Spleen (tissue), 11 donors: ENCODE results near the gene ARHGEF18. TPM values are rescaled to one million over a fixed set of nuclear protein-coding genes. Genes with fewer than 3 reads are reported as not detected.
"Not testable (repeated sequence)": the region's sequence is repeated elsewhere in the genome, so short reads cannot be mapped to it uniquely, and the experiment has no call there.

ENCODE experiments used
- DNase-seq: peaks from one replicate; pipeline ENCODE4 v3.0.0-alpha.2; 2020
- H3K27ac ChIP-seq, 8 donors: fragments of 200-600 bp; sonication (generic) in 7 of 8; 1 replicate in 4 of 8; 2 replicates in 4 of 8; pipeline versions ENCODE4 v1.5.0 to v1.8.0; 2016 to 2021; ENCODE audit warnings: inconsistent platforms in 4 of 8, mild to moderate bottlenecking in 4 of 8, moderate library complexity in 1 of 8
- H3K27me3 ChIP-seq, 7 donors: fragments of 200-600 bp; sonication (generic) in 6 of 7; replicated peaks in 1 of 7; 1 replicate in 4 of 7; 2 replicates in 3 of 7; pipeline versions ENCODE4 v1.5.0 to v1.8.0; 2016 to 2021; ENCODE audit warnings: inconsistent platforms in 3 of 7, mild to moderate bottlenecking in 1 of 7
- H3K36me3 ChIP-seq, 6 donors: fragments of 200-600 bp; sonication (generic) in 5 of 6; 1 replicate in 4 of 6; 2 replicates in 2 of 6; pipeline versions ENCODE4 v1.5.0 to v1.8.0; 2016 to 2021; ENCODE audit warnings: inconsistent platforms in 2 of 6
- H3K4me1 ChIP-seq, 6 donors: fragments of 200-600 bp; sonication (generic) in 5 of 6; 1 replicate in 3 of 6; 2 replicates in 3 of 6; pipeline versions ENCODE4 v1.5.0 to v1.8.0; 2016 to 2021; ENCODE audit warnings: inconsistent platforms in 3 of 6
- H3K4me3 ChIP-seq, 8 donors: fragments of 200-600 bp; sonication (generic) in 7 of 8; 1 replicate in 4 of 8; 2 replicates in 4 of 8; pipeline versions ENCODE4 v1.5.0 to v1.8.0; 2016 to 2021; ENCODE audit warnings: inconsistent platforms in 4 of 8, mild to moderate bottlenecking in 4 of 8, moderate library complexity in 2 of 8
- H3K9me3 ChIP-seq, 8 donors: fragments of 200-600 bp; sonication (generic) in 7 of 8; 1 replicate in 4 of 8; 2 replicates in 4 of 8; pipeline versions ENCODE4 v1.5.0 to v1.8.0; 2016 to 2021; ENCODE audit warnings: inconsistent platforms in 4 of 8
- POLR2A ChIP-seq, 3 donors: fragments of 450-650 bp; IDR thresholded peaks; one replicate each; pipeline ENCODE4 v1.5.1; 2017; ENCODE audit warnings: antibody characterized with exemption in 3 of 3, mild to moderate bottlenecking in 1 of 3
- POLR2AphosphoS5 ChIP-seq, 3 donors: sonication (generic); formaldehyde crosslinking; IDR thresholded peaks; one replicate each; pipeline ENCODE4 v1.5.1; 2017; ENCODE audit warnings: antibody characterized with exemption in 3 of 3
- WGBS, 5 donors: extraction: QIAGEN DNeasy Blood & Tissue Kit in 3 of 5; methylation state at CpG; one replicate each; pipeline versions ENCODE4 v1.1.5 to v1.1.7; 2013 to 2018; 5-methylcytosine and 5-hydroxymethylcytosine counted together
- intact Hi-C: fragments of 100-400 bp; cut with DNase I; formaldehyde crosslinking; loops from one replicate; pipeline ENCODE4 v1.15.0; 2023; ENCODE audit warnings: low total_unique reads
- polyA plus RNA-seq, 3 donors: library from polyadenylated mRNA; stranded (reverse); fragments of 200-250 nt; gene quantifications; one replicate each; pipeline ENCODE4 v1.2.1, GENCODE V29; 2013
- total RNA-seq, 7 donors: library from RNA; depleted of rRNA in 3 of 7; stranded (reverse); fragments of >200 nt in 3 of 7; fragmentation: NEBNext Ultra II Directional in 4 of 7; extraction: Animal tissue kit (Norgen Biotek cat#: 25700) in 4 of 7; gene quantifications; one replicate each; pipeline versions ENCODE4 v1.1.0 to v1.2.1, GENCODE V29; 2016 to 2021
- TF ChIP-seq, protein P1 (sequence below), 11 experiments: fragments of 200-600 bp in 7 of 11; fragments of 450-650 bp in 4 of 11; sonication (generic) in 4 of 11; IDR thresholded peaks in 8 of 11; conservative IDR thresholded peaks in 3 of 11; 1 replicate in 7 of 11; 2 replicates in 4 of 11; pipeline versions ENCODE4 v1.4.0 to v1.8.0; 2016 to 2021; ENCODE audit warnings: antibody characterized with exemption in 11 of 11, inconsistent platforms in 4 of 11, mild to moderate bottlenecking in 1 of 11
- donor health status: healthy with polysubstance abuse.
- donor health status: DM: no; HTN: no; CAD: no; lungs with moderate emphysema.
- donor health status: DM: no; HTN: no; CAD: no.
- donor health status: Bipolar disorder and iron deficiency.
- donor health status: healthy.
- donor health status: DM: no; HTN: no; CAD: no.
- donor health status: DM: yes; HTN: yes; CAD: no.

Gene ARHGEF18
- total and polyA plus RNA-seq, 10 donors, result 24.3 to 79.8 (median 67.7) TPM

DNA sequence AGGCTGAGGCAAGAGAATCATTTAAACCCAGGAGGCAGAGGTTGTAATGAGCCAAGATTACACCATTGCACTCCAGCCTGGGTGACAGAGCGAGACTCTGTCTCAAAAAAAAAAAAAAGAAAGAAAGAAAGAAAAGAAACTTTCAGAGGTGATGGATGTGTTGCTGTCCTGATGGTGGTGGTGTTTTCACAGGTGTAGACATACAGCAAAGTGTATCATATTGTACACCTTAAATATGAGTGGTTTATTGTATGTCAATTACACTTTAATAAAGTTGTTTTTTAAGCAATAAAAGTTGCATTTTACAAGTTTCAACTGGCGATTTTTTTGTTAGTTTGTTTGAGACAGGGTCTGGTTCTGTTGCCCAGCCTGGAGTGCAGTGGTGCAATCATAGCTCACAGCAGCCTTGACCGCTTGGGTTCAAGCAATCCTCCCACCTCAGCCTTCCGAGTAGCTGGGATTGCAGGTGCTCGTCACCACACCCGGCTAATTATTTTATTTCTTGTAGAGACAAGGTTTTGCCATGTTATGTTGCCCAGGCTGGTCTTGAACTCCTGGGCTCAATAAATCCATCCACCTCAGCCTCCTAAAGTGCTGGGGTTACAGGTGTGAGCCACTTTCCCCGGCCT, 41.0 kb upstream of the ARHGEF18 start:
- intact Hi-C loops, result no loop called here
- no peaks in the 10 kb centered on the region for H3K27me3 ChIP-seq

DNA sequence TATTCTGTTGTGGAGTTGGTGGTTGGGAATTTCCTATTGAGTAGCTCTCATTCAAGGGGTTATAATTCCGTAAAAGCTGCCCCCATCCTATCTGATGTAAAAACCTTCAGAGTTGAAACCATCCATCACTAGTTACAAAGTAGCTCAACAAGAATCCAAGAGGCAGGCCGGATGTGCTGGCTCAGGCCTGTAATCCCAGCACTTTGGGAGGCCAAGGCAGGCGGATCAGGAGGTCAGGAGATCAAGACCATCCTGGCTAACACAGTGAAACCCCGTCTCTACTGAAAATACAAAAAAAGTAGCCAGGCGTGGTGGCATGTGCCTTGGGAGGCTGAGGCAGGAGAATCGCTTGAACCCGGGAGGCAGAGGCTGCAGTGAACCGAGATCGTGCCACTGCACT, 40.4 kb upstream of the ARHGEF18 start:
- intact Hi-C loops, H3K9me3 ChIP-seq, H3K27me3 ChIP-seq, H3K36me3 ChIP-seq, H3K4me3 ChIP-seq: not testable (repeated sequence)
- TF ChIP-seq POLR2AphosphoS5 (IDR thresholded peaks at IDR 0.05), result peak in 2 of 3 donors; percentile 61 to 68
- DNase-seq, result peak; percentile 49
- H3K4me1 ChIP-seq, result peaks cover 0 to 48% (median 10%) of the 10 kb centered on the region in 6 donors
- H3K27ac ChIP-seq, result peak overlapping the region in 6 of 8 donors; percentile 12 to 71 (median 51)
- WGBS, 5 donors, result 66 to 79% (median 71%) methylated on average over 9 of the region's 9 CpGs

More for the DNA sequence above, 41.0 kb upstream of the ARHGEF18 start:
- Histone ChIP-seq H3K4me3 (no peak overlapping the region), H3K27ac (peak overlapping the region in 6 of 8 donors; percentile 12 to 71 (median 55)), H3K4me1 (peaks cover 0 to 44% (median 10%) of the 10 kb centered on the region in 6 donors), H3K36me3 (no peaks in the 10 kb centered on the region), H3K9me3 (no peaks in the 10 kb centered on the region)
- peak; percentile 13 for DNase-seq
- TF ChIP-seq POLR2AphosphoS5 (IDR thresholded peaks at IDR 0.05) (no peak), POLR2A (IDR thresholded peaks at IDR 0.05) (no peak)
- TF ChIP-seq, protein P1, sequence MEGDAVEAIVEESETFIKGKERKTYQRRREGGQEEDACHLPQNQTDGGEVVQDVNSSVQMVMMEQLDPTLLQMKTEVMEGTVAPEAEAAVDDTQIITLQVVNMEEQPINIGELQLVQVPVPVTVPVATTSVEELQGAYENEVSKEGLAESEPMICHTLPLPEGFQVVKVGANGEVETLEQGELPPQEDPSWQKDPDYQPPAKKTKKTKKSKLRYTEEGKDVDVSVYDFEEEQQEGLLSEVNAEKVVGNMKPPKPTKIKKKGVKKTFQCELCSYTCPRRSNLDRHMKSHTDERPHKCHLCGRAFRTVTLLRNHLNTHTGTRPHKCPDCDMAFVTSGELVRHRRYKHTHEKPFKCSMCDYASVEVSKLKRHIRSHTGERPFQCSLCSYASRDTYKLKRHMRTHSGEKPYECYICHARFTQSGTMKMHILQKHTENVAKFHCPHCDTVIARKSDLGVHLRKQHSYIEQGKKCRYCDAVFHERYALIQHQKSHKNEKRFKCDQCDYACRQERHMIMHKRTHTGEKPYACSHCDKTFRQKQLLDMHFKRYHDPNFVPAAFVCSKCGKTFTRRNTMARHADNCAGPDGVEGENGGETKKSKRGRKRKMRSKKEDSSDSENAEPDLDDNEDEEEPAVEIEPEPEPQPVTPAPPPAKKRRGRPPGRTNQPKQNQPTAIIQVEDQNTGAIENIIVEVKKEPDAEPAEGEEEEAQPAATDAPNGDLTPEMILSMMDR (IDR thresholded peaks at IDR 0.05 in 8 of 11, conservative IDR thresholded peaks at IDR 0.05 in 3 of 11), result no peak
- WGBS, 5 donors, result 73 to 88% (median 85%) methylated on average over 7 of the region's 7 CpGs

DNA sequence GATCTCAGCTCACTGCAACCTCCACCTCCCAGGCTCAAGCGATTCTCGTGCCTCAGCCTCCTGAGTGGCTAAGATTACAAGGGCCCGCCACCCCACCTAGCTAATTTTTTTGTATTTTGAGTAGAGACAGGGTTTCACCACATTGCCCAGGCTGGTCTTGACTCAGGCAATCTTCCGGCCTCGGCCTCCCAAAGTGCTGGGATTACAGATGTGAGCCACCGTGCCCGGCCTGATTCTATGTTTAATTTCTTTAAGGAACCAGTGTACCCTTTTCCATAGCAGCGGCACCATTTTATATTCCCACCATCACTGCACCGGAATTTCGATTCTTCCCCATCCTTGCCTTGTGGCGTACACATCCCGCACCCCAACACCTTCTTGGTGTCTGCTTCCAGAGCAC, 36.8 kb upstream of the ARHGEF18 start:
- TF ChIP-seq, protein P1 (IDR thresholded peaks at IDR 0.05 in 8 of 11, conservative IDR thresholded peaks at IDR 0.05 in 3 of 11), result no peak
- TF ChIP-seq POLR2AphosphoS5 (IDR thresholded peaks at IDR 0.05) (no peak), POLR2A (IDR thresholded peaks at IDR 0.05) (no peak)
- WGBS, 5 donors, result 93 to 99% (median 96%) methylated on average over 12 of the region's 12 CpGs
- no peak for DNase-seq

DNA sequence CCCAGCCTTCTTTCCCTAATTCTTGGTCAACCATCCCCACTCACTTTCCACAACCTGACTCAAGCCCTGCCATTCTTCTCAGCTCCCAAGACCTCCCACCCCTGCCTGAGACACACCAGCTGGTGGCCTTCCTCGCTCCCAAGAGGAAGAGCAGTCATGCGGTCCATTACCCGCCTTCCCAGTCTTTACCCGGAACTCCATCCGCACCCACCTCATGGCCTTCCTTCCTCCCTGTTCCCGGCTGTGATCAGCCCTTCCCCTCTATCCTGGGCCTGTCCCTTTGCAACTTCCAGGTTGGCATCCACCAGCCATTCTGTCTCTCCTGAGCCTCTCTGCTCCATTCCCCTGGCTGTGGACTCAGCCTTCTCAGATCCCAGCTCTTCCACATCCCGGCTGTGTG, 35.9 kb upstream of the ARHGEF18 start:
- Histone ChIP-seq H3K9me3 (peaks cover 0 to under 1% (median 0%) of the 10 kb centered on the region in 8 donors), H3K4me1 (peaks cover 0 to 20% (median 0%) of the 10 kb centered on the region in 6 donors), H3K36me3 (no peaks in the 10 kb centered on the region), H3K4me3 (no peak overlapping the region), H3K27ac (peak overlapping the region in 6 of 8 donors; percentile 38 to 73 (median 67)), H3K27me3 (no peaks in the 10 kb centered on the region)
- DNase-seq, result peak; percentile 81
- intact Hi-C loops, result no loop called here
- TF ChIP-seq, protein P1 (IDR thresholded peaks at IDR 0.05 in 8 of 11, conservative IDR thresholded peaks at IDR 0.05 in 3 of 11), result no peak
- TF ChIP-seq POLR2AphosphoS5 (IDR thresholded peaks at IDR 0.05), result peak in 2 of 3 donors; percentile 85
- WGBS, 5 donors, result 63 to 84% (median 65%) methylated on average over 7 of the region's 7 CpGs

More for the DNA sequence above, 36.8 kb upstream of the ARHGEF18 start:
- Histone ChIP-seq H3K4me3 (no peak overlapping the region), H3K36me3 (no peaks in the 10 kb centered on the region), H3K27me3 (no peaks in the 10 kb centered on the region), H3K27ac (peak overlapping the region in 5 of 8 donors; percentile 56 to 73 (median 67)), H3K9me3 (no peaks in the 10 kb centered on the region), H3K4me1 (peaks cover 0 to 23% (median 0%) of the 10 kb centered on the region in 6 donors)
- intact Hi-C loops, result no loop called here
